IMR-90 (cell line): ENCODE data around the gene PPP1R15A.
"Not testable (repeated sequence)": the region's sequence is repeated elsewhere in the genome, so short reads cannot be mapped to it uniquely, and the experiment has no call there.

Experiments
- BHLHE40 ChIP-seq: fragments of 150-350 bp; IDR thresholded peaks from 2 replicates; pipeline ENCODE4 v1.6.1; 2016; ENCODE audit warnings: mild to moderate bottlenecking, low read depth, low read length
- CEBPB ChIP-seq: IDR thresholded peaks from 2 replicates; pipeline ENCODE4 v1.6.1; 2012; ENCODE audit warnings: low read depth, low read length, improper control_type of control experiment
- CTCF ChIP-seq: conservative IDR thresholded peaks from 2 replicates; pipeline ENCODE4 v1.5.1; 2012; ENCODE audit warnings: mild to moderate bottlenecking, low read depth, low read length, improper control_type of control experiment
- MAFK ChIP-seq: IDR thresholded peaks from 2 replicates; pipeline ENCODE4 v1.6.1; 2012; ENCODE audit warnings: low read depth, low read length, improper control_type of control experiment
- MAZ ChIP-seq: IDR thresholded peaks from 2 replicates; pipeline ENCODE4 v1.6.1; 2012; ENCODE audit warnings: low read depth, mild to moderate bottlenecking, low read length, improper control_type of control experiment, moderate library complexity, borderline replicate concordance
- NFE2L2 ChIP-seq: fragments of 150-350 bp; IDR thresholded peaks from 2 replicates; pipeline ENCODE4 v1.6.1; 2016; ENCODE audit warnings: low read depth, mild to moderate bottlenecking, low read length
- POLR2A ChIP-seq: IDR thresholded peaks from 2 replicates; pipeline ENCODE4 v1.6.1; 2012; ENCODE audit warnings: mild to moderate bottlenecking, low read depth, low read length
- RAD21 ChIP-seq: IDR thresholded peaks from 2 replicates; pipeline ENCODE4 v1.6.1; 2012; ENCODE audit warnings: low read length, improper control_type of control experiment
- RCOR1 ChIP-seq: IDR thresholded peaks from 2 replicates; pipeline ENCODE4 v1.6.1; 2012; ENCODE audit warnings: mild to moderate bottlenecking, low read length, improper control_type of control experiment; ENCODE audit not compliant: insufficient replicate concordance
- SMC3 ChIP-seq: fragments of 150-350 bp; IDR thresholded peaks from 2 replicates; pipeline ENCODE4 v1.6.1; 2016; ENCODE audit warnings: low read depth, mild to moderate bottlenecking, antibody characterized with exemption, low read length, moderate library complexity
- USF2 ChIP-seq: fragments of 150-350 bp; IDR thresholded peaks from 2 replicates; pipeline ENCODE4 v1.6.1; 2017; ENCODE audit warnings: mild to moderate bottlenecking, antibody characterized with exemption, low read length, low read depth

GRCh38 chr19:48902291-48902690 is 30.1 kb downstream of the PPP1R15A start:
- not testable (repeated sequence) for TF ChIP-seq POLR2A, MAFK, RCOR1, CTCF, RAD21, BHLHE40, SMC3, USF2, MAZ, CEBPB
- peak; percentile 15; the same call in 1 of the 2 replicates for TF ChIP-seq NFE2L2
